HG02973 (cell line): ENCODE data around the gene LENG1.

Experiments used
- ATAC-seq: cut with Tn5 transposase; IDR thresholded peaks from one replicate; pipeline ENCODE4 v1.9.1; 2021; ENCODE audit warnings: moderate library complexity; ENCODE audit not compliant: unreplicated experiment

Gene LENG1

DNA sequence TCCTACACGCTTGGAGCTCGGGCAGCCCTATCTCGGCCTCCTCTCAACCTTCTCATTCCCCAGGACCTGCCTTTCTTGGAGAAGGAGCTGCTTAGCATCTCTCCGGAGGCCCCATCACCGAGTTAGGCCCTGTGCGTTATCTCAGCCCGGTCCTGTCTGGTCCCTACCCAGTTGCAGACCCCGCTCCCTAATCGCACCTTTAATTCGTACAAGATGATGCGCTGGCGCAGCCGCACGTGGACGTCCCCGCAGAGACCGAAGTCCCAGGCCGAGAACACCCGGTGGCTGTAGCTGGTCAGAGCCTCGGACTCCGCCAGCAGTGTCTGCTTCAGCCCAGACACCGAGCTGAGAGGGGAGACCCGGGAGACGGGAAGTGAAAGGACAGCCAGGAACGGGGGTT lies 5.7 kb upstream of the LENG1 start:
- ATAC-seq, result no peak

DNA sequence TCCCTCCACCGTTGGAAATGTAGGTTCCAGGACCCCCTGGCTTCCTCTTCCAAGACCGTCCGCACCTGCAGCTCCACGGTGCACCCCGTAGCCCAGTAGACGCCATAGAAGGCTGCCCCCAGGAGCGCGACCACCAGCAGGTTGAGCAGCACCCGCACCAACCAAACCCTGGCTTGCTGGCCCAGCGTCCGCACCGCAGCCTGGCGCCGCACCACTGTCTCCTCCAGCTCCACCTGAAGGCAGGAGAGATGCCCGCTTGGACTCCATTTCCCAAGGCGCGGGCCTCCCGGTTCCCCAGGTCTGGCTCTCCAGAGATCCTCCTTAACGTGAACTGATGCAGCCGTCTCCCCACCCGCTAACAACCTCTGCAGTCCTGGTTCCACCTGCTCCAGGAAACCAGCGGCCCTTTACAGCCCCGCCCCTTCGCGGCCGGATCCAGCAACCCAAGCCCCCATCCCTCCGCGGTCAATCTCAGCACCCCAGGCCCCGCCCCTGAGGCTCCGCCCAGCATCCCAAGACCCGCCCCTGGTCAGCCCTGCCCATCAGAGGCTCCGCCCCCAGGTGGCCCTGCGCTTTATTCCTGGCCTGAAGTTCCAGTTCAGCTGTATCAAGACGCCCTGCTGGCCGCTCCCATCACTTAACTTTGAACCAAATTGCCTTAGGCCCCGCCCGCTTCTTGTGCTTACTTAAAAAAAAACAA lies 5.0 kb upstream of the LENG1 start:
- no peak for ATAC-seq

GRCh38 chr19:54162884-54163283 lies 3.4 kb upstream of the LENG1 start:
- ATAC-seq, result no peak

- no peak for ATAC-seq
Measured at GRCh38 chr19:54162241-54162805, 2.8 kb upstream of the LENG1 start.

- ATAC-seq, result no peak
Measured at GRCh38 chr19:54160854-54161253, 1.3 kb upstream of the LENG1 start.

DNA sequence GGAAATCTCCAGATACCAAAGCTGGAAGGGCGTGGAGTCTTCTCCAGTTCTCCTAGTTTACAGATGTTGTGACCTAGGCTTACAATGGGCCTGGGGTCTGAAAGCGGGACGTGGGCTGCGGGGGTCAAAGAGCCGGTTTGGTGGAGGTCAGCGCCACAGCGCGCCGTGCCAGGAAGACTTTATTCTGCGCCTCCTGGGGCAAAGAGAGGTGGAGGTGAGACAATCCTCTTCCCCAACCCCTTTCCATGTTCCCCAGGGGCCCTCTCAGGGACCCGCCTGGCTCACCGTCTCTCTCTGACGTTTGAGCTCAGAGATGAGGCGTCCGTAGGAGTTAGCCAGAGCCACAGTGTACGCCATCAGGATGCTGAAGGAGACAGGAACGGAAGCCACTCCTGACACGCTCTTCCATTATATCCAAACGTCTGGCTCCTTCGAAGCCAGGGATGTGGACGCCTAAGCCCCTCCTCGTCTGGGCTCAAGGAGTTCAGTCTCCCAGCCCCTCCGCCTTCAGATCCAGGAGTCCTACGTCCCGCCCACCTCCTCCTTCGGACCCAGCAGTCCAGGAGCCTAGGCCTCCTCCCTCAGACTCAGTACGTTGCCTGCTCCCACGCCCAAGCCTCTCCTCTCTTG lies 776 bp upstream of the LENG1 start:
- ATAC-seq, result no peak

GRCh38 chr19:54158812-54159351 lies 639 bp downstream of the LENG1 start:
- no peak for ATAC-seq

- no peak for ATAC-seq
Measured at GRCh38 chr19:54156953-54157352, 2.6 kb downstream of the LENG1 start.

DNA sequence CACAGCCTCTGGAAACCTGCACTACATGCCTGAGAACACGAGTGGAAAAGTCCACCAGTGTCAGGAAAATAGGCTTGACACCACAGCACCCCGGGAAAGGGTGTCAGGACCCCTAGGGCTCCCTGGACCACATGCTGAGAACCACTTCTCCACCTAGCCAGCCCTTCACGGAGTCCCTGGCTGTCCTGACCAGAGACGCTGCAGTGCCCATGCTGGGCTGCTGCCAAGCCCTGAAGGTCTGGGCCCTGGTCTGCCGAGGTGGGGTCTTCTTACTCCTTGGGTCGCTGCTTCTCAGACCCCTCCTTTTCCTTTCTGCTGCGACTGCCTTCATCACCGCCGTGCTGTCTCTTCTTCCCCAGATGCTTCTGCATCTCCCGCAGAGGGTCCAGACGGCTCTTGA lies 3.0 kb downstream of the LENG1 start:
- ATAC-seq, result no peak

DNA sequence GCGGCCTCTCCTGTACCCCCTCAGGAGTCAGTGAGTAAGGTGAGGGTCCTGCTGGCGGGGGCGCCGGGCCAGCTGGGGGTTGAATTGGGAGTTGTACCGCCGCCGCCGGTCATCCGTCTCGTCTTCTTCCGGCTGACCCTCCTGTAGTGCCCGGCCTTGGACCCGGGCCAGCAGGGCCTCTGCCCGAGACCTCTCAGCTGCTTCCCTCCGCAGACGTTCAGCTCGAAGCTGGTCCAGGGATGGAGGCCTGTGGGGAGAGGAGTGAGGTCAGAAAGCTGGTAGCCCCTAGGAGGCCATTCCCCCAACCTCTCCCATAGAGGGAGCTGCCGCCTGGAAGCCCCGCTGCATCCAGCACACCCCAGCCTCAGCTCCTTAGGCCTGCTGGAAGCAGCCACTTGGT lies 3.8 kb downstream of the LENG1 start:
- ATAC-seq, result no peak

- no peak for ATAC-seq
Measured at GRCh38 chr19:54154603-54155345, 4.7 kb downstream of the LENG1 start.

- ATAC-seq, result no peak
Measured at GRCh38 chr19:54153731-54154326, 5.7 kb downstream of the LENG1 start.

- no peak for ATAC-seq
Measured at GRCh38 chr19:54152878-54153524, 6.5 kb downstream of the LENG1 start.

DNA sequence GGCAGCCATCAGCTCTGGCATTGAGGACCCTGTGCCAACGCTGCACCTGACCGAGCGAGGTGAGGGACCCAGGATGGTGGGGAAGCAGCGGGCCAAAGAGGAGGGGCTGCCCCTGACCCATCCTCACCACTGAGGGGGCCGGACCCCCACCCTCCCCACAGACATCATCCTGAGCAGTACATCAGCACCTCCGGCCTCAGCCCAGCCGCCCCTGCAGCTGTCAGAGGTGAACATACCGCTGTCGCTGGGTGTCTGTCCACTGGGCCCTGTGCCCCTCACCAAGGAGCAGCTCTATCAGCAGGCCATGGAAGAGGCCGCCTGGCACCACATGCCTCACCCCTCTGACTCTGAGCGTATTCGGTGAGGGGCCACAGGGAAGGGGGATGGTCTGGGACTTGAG lies 7.3 kb downstream of the LENG1 start:
- no peak for ATAC-seq

- no peak for ATAC-seq
Measured at GRCh38 chr19:54151362-54152035, 8.0 kb downstream of the LENG1 start.

GRCh38 chr19:54149021-54149812 lies 10.3 kb downstream of the LENG1 start:
- no peak for ATAC-seq

DNA sequence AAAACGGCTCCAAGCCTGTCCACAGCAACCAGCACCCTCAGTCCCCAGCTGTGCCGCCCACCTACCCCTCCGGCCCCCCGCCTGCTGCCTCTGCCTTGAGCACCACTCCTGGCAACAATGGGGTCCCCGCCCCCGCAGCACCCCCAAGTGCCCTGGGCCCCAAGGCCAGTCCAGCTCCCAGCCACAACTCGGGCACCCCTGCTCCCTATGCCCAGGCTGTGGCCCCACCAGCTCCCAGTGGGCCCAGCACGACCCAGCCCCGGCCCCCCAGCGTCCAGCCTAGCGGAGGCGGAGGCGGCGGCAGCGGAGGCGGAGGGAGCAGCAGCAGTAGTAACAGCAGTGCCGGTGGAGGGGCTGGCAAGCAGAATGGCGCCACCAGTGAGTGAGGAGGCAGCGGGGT lies 11.4 kb downstream of the LENG1 start:
- ATAC-seq, result no peak

GRCh38 chr19:54147676-54148075 lies 11.8 kb downstream of the LENG1 start:
- no peak for ATAC-seq

- no peak for ATAC-seq
Measured at GRCh38 chr19:54145541-54146158, 13.9 kb downstream of the LENG1 start.
